Small intestine (tissue), 7 donors: ENCODE measurements around the gene ZFAND6. TPM values are rescaled to one million over a fixed set of nuclear protein-coding genes. Genes with fewer than 3 reads are reported as not detected.
"Not testable (repeated sequence)": the region's sequence is repeated elsewhere in the genome, so short reads cannot be mapped to it uniquely, and the experiment has no call there.

Experiments used
- DNase-seq, 2 donors: peaks; one replicate each; pipeline versions ENCODE4 v3.0.0 to v3.0.0-alpha.2; 2013
- FAIRE-seq: peaks from 2 replicates; lab custom pipeline; 2012; peaks lifted over from hg19 to GRCh38; lab: Jason Lieb, UNC
- H3K27ac ChIP-seq, 3 donors: one replicate each; pipeline ENCODE4 v1.5.1; 2013; ENCODE audit warnings: low read length in 2 of 3, mild to moderate bottlenecking in 2 of 3, control low read depth in 1 of 3, inconsistent platforms in 1 of 3, low read depth in 1 of 3, moderate library complexity in 1 of 3
- H3K27me3 ChIP-seq, 3 donors: one replicate each; pipeline ENCODE4 v1.6.1; 2013; ENCODE audit warnings: low read length in 3 of 3, inconsistent platforms in 1 of 3; ENCODE audit not compliant: control insufficient read depth in 3 of 3, insufficient read depth in 3 of 3
- H3K36me3 ChIP-seq, 3 donors: one replicate each; pipeline ENCODE4 v1.6.1; 2013; ENCODE audit warnings: low read length in 3 of 3, inconsistent platforms in 1 of 3, low read depth in 1 of 3, mild to moderate bottlenecking in 1 of 3, moderate library complexity in 1 of 3; ENCODE audit not compliant: control insufficient read depth in 3 of 3, insufficient read depth in 2 of 3
- H3K4me1 ChIP-seq, 3 donors: one replicate each; pipeline ENCODE4 v1.6.1; 2013; ENCODE audit warnings: low read length in 2 of 3, inconsistent platforms in 1 of 3, low read depth in 1 of 3, mild to moderate bottlenecking in 1 of 3, moderate library complexity in 1 of 3; ENCODE audit not compliant: control insufficient read depth in 3 of 3, insufficient read depth in 2 of 3
- H3K4me3 ChIP-seq, 3 donors: one replicate each; pipeline ENCODE4 v1.5.1; 2013; ENCODE audit warnings: low read length in 3 of 3, control low read depth in 1 of 3, inconsistent platforms in 1 of 3, low read depth in 1 of 3, mild to moderate bottlenecking in 1 of 3, moderate library complexity in 1 of 3
- H3K9me3 ChIP-seq, 2 donors: one replicate each; pipeline ENCODE4 v1.6.1; 2013; ENCODE audit warnings: low read depth in 1 of 2, low read length in 1 of 2; ENCODE audit not compliant: control insufficient read depth in 2 of 2, insufficient read depth in 1 of 2
- WGBS, 3 donors: extraction: QIAGEN DNeasy Blood & Tissue Kit; methylation state at CpG; one replicate each; pipeline ENCODE4 v1.1.7; 2013; 5-methylcytosine and 5-hydroxymethylcytosine counted together
- polyA plus RNA-seq, 4 donors: library from polyadenylated mRNA; stranded (reverse) in 3 of 4; unstranded in 1 of 4; fragments of 200-250 nt in 3 of 4; fragments of 120-200 nt in 1 of 4; gene quantifications; one replicate each; pipeline versions ENCODE4 v1.2.1 to v1.2.3, GENCODE V29; 2013
- donor health status: healthy with polysubstance abuse.
- donor health status: control.
- donor health status: control.
- donor health status: Bipolar disorder and iron deficiency.
- donor health status: healthy.

The ZFAND6 gene
- polyA plus RNA-seq, 4 donors = 66.9 to 97.3 (median 89.4) TPM

DNA sequence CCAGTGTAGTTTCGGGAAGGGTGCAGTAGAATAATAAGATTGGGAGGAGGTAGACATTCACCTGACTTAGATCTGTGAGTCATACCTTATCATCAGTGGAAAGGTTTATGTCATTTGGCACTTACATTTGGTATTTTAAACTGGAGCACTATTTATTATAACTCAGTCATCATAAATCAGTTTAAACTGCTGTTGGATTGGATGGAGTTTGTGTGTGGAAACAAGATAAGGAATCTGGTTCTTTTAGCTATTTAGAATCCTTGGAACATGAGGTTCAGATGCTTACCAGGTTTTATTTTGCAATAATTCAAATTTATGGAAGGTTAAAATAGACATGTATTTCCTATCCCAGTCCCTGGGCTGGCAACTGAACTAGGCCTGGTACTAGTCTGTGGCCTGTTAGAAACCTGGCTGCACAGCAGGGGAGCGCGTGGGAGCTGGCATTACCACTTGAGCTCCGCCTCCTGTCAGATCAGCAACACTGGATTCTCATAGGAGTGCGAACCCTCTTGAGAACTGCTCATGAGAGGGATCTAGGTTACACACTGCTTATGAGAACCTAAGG is 34.5 kb downstream of the ZFAND6 start:
- FAIRE-seq = no peak
- Histone ChIP-seq H3K4me1 (peaks cover 0 to 3% (median 0%) of the 10 kb centered on the region in 3 donors), H3K4me3 (no peak overlapping the region), H3K9me3 (no peaks in the 10 kb centered on the region), H3K27me3 (no peaks in the 10 kb centered on the region), H3K36me3 (no peaks in the 10 kb centered on the region), H3K27ac (no peak overlapping the region)
- DNase-seq = peak; percentile 16 to 73
- WGBS, 3 donors = 30 to 66% (median 39%) methylated on average over 5 of the region's 5 CpGs

DNA sequence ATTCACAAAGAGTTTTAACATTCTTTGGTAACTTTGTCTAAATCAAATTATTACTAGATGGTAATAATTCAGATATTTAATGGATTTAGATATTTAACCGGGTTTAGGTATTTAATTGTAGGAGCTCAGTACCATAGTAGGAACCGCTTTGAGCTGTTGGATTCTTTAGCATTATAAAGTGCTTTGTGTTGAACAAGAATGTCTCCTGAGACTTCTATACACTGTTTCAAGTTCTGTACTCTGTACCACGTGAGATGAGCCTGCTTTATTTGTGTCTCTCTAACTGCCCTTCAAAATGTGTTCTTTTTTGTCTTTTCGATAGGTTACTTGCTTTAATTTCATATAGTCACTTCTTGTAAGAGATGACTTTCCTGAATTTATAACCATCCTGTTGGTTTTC is 36.0 kb downstream of the ZFAND6 start:
- WGBS, 3 donors = 87 to 92% (median 89%) methylated on average over 4 of the region's 4 CpGs

DNA sequence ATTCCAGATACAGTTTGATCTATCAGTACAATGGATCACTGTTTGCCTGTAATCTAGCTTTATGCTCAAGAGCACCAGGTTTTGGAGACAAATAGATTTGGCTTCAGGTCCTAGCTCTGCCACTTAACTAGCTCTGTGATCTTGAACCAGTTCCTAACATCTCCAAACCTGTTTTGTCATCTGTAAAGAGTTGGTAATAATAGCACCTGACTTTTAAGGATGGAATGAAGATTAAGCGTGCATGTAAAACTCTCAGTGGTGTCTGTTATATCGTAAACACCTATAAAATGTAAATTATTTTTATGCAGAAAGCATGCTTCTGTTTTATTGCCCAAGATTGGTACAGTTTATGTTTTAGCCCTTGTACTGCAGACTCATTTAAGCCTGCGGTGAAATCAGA is 36.5 kb downstream of the ZFAND6 start:
- H3K27ac ChIP-seq = no peak overlapping the region
- H3K4me3 ChIP-seq = no peak overlapping the region
- H3K36me3 ChIP-seq = peaks cover 0 to 4% (median 2%) of the 10 kb centered on the region in 3 donors
- WGBS, 3 donors = 50 to 75% (median 72%) methylated on average over 3 of the region's 3 CpGs
- no peaks in the 10 kb centered on the region for H3K27me3 ChIP-seq
- DNase-seq (no peak), FAIRE-seq (no peak)
- H3K4me1 ChIP-seq = peaks cover 0 to 3% (median 0%) of the 10 kb centered on the region in 3 donors
- H3K9me3 ChIP-seq = no peaks in the 10 kb centered on the region

More for the DNA sequence above, 36.0 kb downstream of the ZFAND6 start:
- peaks cover 0 to 3% (median 0%) of the 10 kb centered on the region in 3 donors for H3K4me1 ChIP-seq
- no peak overlapping the region for H3K4me3 ChIP-seq
- no peak overlapping the region for H3K27ac ChIP-seq
- no peak for FAIRE-seq
- DNase-seq = no peak
- peaks cover 0 to 4% (median 0%) of the 10 kb centered on the region in 3 donors for H3K36me3 ChIP-seq
- H3K27me3 ChIP-seq = no peaks in the 10 kb centered on the region
- H3K9me3 ChIP-seq = no peaks in the 10 kb centered on the region

DNA sequence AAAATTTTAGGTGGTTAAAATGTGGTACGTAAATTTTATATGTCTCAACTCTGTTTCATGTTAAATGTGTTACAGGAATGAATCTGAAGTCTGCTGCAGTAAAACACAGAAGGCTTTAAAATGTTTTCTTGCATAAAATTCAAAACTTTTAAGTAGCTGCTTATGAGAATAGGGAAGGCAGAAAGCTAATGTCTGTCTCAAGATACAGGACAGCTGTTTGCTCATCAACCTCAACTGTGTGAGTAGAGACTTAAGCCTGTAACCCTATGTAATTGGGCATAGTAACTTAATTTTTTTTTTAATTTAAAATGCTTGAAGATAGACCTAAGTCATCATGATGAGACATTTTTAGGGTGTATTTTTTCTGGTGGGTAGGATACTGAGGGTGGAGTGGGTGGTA is 38.9 kb downstream of the ZFAND6 start:
- no peaks in the 10 kb centered on the region for H3K9me3 ChIP-seq
- H3K27me3 ChIP-seq = no peaks in the 10 kb centered on the region
- no peak overlapping the region for H3K27ac ChIP-seq
- WGBS, 3 donors = 97 to 100% (median 99%) methylated on average over 1 of the region's 1 CpG
- FAIRE-seq = no peak
- H3K4me1 ChIP-seq = peaks cover 0 to 3% (median 0%) of the 10 kb centered on the region in 3 donors
- DNase-seq = no peak
- H3K4me3 ChIP-seq = no peak overlapping the region
- peaks cover 0 to 7% (median 2%) of the 10 kb centered on the region in 3 donors for H3K36me3 ChIP-seq

DNA sequence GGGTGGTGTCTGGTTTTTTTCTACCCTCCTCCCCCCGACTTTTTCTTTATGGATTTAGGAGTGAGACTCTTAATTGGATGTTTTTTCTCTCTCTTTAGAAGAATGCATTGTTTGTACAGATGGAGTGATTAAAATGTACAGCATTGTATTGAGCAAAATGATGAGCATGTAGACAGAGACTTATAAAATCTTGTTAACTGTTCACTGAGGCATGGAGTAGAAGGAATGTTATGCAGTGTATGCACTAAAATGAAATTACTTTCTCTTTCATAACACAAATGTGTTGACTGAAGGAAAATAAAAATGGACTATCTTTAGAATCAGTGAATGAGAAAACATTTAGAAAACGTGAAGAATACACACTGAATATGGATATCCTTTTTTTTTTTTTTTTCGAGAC is 39.8 kb downstream of the ZFAND6 start:
- no peaks in the 10 kb centered on the region for H3K27me3 ChIP-seq
- H3K27ac ChIP-seq = no peak overlapping the region
- H3K4me1 ChIP-seq = peaks cover 0 to under 1% (median 0%) of the 10 kb centered on the region in 3 donors
- 60 to 66% (median 65%) methylated on average over 2 to 3 of the region's 3 CpGs for WGBS, 3 donors
- no peaks in the 10 kb centered on the region for H3K9me3 ChIP-seq
- no peak for DNase-seq
- no peak for FAIRE-seq
- H3K4me3 ChIP-seq = no peak overlapping the region
- H3K36me3 ChIP-seq = peaks cover 0 to 10% (median 2%) of the 10 kb centered on the region in 3 donors

DNA sequence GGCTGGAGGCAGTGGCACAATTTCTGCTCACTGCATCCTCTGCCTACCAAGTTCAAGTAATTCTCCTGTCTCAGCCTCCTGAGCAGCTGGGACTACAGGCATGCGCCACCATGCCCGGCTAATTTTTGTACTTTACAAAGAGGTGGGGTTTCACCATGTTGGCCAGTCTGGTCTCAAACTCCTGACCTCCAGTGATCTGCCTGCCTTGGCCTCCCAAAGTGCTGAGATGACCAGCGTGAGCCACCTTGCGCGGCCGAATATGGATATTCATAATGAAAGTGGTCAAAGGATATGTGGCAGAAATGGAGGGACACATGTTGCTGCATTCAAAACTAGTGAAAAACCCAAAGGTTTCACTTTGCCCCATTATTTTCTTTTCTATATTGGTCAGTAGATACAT is 40.2 kb downstream of the ZFAND6 start:
- H3K9me3 ChIP-seq, FAIRE-seq: not testable (repeated sequence)

DNA sequence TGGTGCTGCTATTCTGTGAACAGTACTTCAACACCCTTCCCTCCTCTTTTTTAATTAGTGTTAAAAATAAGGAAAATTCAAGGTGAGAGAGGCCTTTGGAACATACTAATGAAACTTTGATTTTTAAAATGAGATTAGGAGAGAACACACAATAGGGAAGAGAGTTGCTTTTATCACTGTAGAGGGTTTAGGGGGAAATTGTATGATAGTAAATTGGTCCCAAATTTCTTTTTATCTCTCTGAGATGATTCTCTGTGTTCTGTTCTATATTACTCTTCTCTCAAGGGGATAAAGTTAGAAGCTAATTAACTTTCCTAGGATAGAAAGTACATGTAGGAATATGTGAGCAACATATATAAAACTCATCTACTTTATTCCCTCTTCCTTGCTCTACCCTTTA is 40.8 kb downstream of the ZFAND6 start:
- no peak overlapping the region for H3K4me3 ChIP-seq
- FAIRE-seq = no peak

More for the DNA sequence above, 40.2 kb downstream of the ZFAND6 start:
- H3K4me1 ChIP-seq, H3K27me3 ChIP-seq, H3K27ac ChIP-seq, DNase-seq, H3K4me3 ChIP-seq: not testable (repeated sequence)
- H3K36me3 ChIP-seq = peaks cover 0 to 10% (median 2%) of the 10 kb centered on the region in 3 donors
- 75 to 92% (median 83%) methylated on average over 6 of the region's 6 CpGs for WGBS, 3 donors

DNA sequence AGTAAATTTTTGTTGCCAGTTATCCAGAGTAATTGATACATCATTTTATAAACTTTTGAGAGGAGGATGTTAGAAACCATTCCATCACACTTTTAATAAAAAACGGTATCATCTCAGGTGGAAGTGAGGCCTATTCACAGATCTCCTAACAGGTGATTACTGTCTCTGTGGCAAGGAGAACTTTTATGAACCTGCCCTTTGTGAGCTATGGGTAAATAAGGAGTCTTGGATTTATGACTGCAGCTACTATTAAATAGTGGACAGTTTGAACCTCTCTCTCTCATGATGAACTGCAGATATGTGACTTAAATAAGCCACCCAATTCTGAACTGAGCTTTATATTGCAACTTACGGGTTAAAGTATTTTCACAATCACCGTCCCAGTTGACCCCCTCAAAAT is 45.7 kb downstream of the ZFAND6 start:
- no peak for FAIRE-seq
- WGBS, 3 donors = 39 to 57% (median 51%) methylated on average over 3 of the region's 3 CpGs

More for the DNA sequence above, 40.8 kb downstream of the ZFAND6 start:
- DNase-seq = no peak
- no peaks in the 10 kb centered on the region for H3K4me1 ChIP-seq
- no peaks in the 10 kb centered on the region for H3K9me3 ChIP-seq
- no peak overlapping the region for H3K27ac ChIP-seq
- H3K27me3 ChIP-seq = no peaks in the 10 kb centered on the region
- H3K36me3 ChIP-seq = peaks cover 0 to 10% (median 2%) of the 10 kb centered on the region in 3 donors

DNA sequence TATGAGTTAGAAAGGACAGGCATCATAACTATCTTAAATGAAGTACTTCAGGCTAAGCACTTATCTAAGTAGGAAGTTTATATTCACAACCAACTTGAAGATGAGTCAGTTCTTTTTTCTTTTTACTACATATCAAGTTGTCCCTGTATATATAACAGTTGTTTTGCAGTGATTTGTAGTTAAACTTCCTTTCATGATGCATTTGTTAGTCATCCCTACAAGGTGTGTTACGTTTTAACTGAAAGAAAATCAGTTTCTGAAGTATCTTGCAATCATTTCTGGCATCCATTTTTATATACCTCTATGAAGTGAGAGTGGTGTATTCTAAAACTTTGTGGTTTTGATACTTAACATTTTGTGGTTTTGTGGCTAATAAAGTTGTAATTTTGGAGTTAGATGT is 46.1 kb downstream of the ZFAND6 start:
- WGBS, 3 donors = 26 to 57% (median 52%) methylated on average over 1 of the region's 1 CpG

More for the DNA sequence above, 45.7 kb downstream of the ZFAND6 start:
- Histone ChIP-seq H3K9me3 (no peaks in the 10 kb centered on the region), H3K27me3 (no peaks in the 10 kb centered on the region), H3K4me3 (no peak overlapping the region), H3K4me1 (no peaks in the 10 kb centered on the region), H3K36me3 (peaks cover 0 to 7% (median 2%) of the 10 kb centered on the region in 3 donors), H3K27ac (no peak overlapping the region)
- DNase-seq = peak; percentile 15 to 46

More for the DNA sequence above, 46.1 kb downstream of the ZFAND6 start:
- FAIRE-seq (no peak), DNase-seq (no peak)
- Histone ChIP-seq H3K4me1 (no peaks in the 10 kb centered on the region), H3K9me3 (no peaks in the 10 kb centered on the region), H3K4me3 (no peak overlapping the region), H3K36me3 (peaks cover 0 to 7% (median 2%) of the 10 kb centered on the region in 3 donors), H3K27ac (no peak overlapping the region), H3K27me3 (no peaks in the 10 kb centered on the region)
